Neural cell (in vitro differentiated cells): ENCODE measurements around the gene NETO1. TPM values are rescaled to one million over a fixed set of nuclear protein-coding genes. Genes with fewer than 3 reads are reported as not detected.
A peak's percentile ranks its signal among the peaks of the same experiment; 100 is the strongest.

ENCODE experiments used
- H2AFZ ChIP-seq: fragments of 200-600, 300-800 bp; sonication (generic), shearing (Covaris generic); 2 replicates; pipeline ENCODE4 v1.6.0; 2014; ENCODE audit warnings: low read depth, mild to moderate bottlenecking, antibody characterized with exemption, low read length, moderate library complexity
- H3F3A ChIP-seq: fragments of 200-600 bp; shearing (Covaris generic); 2 replicates; pipeline ENCODE4 v1.6.1; 2016; ENCODE audit warnings: mild to moderate bottlenecking, moderate library complexity, mixed read lengths, antibody characterized with exemption, low read length; ENCODE audit not compliant: insufficient read depth, poor library complexity, severe bottlenecking
- H3K27ac ChIP-seq: fragments of 200-600, 300-800 bp; sonication (generic), shearing (Covaris generic); 2 replicates; pipeline ENCODE4 v1.5.1; 2014; ENCODE audit warnings: mild to moderate bottlenecking, low read length, moderate library complexity
- H3K27me3 ChIP-seq: fragments of 300-800, 200-600 bp; sonication (generic), shearing (Covaris generic); 2 replicates; pipeline ENCODE4 v1.6.0; 2014; ENCODE audit warnings: mild to moderate bottlenecking, low read depth, low read length, moderate library complexity; ENCODE audit not compliant: insufficient read depth
- H3K36me3 ChIP-seq: fragments of 300-800, 200-600 bp; sonication (generic), shearing (Covaris generic); 2 replicates; pipeline ENCODE4 v1.5.1; 2014; ENCODE audit warnings: mild to moderate bottlenecking, antibody characterized with exemption, low read length, moderate library complexity; ENCODE audit not compliant: insufficient read depth
- H3K4me2 ChIP-seq: fragments of 300-800, 200-600 bp; sonication (generic), shearing (Covaris generic); 2 replicates; pipeline ENCODE4 v1.6.0; 2014; ENCODE audit warnings: mild to moderate bottlenecking, low read length
- H3K4me3 ChIP-seq: fragments of 300-800, 200-600 bp; sonication (generic), shearing (Covaris generic); 2 replicates; pipeline ENCODE4 v1.5.1; 2014; ENCODE audit warnings: mild to moderate bottlenecking, low read length, moderate library complexity
- H3K79me2 ChIP-seq: fragments of 200-600 bp; shearing (Covaris generic); replicated peaks from 2 replicates; pipeline ENCODE4 v1.6.0; 2014; ENCODE audit warnings: mild to moderate bottlenecking, low read length, moderate library complexity; ENCODE audit not compliant: insufficient read depth
- H3K9ac ChIP-seq: fragments of 300-800, 200-600 bp; sonication (generic), shearing (Covaris generic); 2 replicates; pipeline ENCODE4 v1.6.1; 2016; ENCODE audit warnings: mild to moderate bottlenecking, low read length, mixed read lengths
- H3K9me2 ChIP-seq: fragments of 200-600 bp; shearing (Covaris generic); 2 replicates; pipeline ENCODE4 v1.6.1; 2016; ENCODE audit warnings: mild to moderate bottlenecking, low read length, mixed read lengths; ENCODE audit not compliant: insufficient read depth
- H3K9me3 ChIP-seq: fragments of 200-600, 300-800 bp; sonication (generic), shearing (Covaris generic); 2 replicates; pipeline ENCODE4 v1.6.1; 2016; ENCODE audit warnings: mild to moderate bottlenecking, mixed run types, low read length, moderate library complexity, mixed read lengths
- H4K20me1 ChIP-seq: fragments of 200-600 bp; shearing (Covaris generic); 2 replicates; pipeline ENCODE4 v1.6.1; 2016; ENCODE audit warnings: mild to moderate bottlenecking, mixed run types; ENCODE audit not compliant: insufficient read depth
- CTCF ChIP-seq: fragments of 450-650 bp; IDR thresholded peaks from 2 replicates; pipeline ENCODE4 v1.5.1; 2014; ENCODE audit warnings: antibody characterized with exemption, mild to moderate bottlenecking, moderate library complexity; ENCODE audit not compliant: poor library complexity, severe bottlenecking
- EP300 ChIP-seq: fragments of 450-650 bp; conservative IDR thresholded peaks from 2 replicates; pipeline ENCODE4 v1.6.1; 2014; ENCODE audit warnings: antibody characterized with exemption, mild to moderate bottlenecking, moderate library complexity; ENCODE audit not compliant: poor library complexity, severe bottlenecking
- EZH2 ChIP-seq: fragments of 200-600, 300-800 bp; shearing (Covaris generic), sonication (generic); IDR thresholded peaks from 2 replicates; pipeline ENCODE4 v1.6.1; 2014; ENCODE audit warnings: antibody characterized with exemption, low read length, borderline replicate concordance, mild to moderate bottlenecking; ENCODE audit not compliant: insufficient read depth, poor library complexity, severe bottlenecking
- MXI1 ChIP-seq: fragments of 450-650 bp; conservative IDR thresholded peaks from 2 replicates; pipeline ENCODE4 v1.6.1; 2014; ENCODE audit warnings: antibody characterized with exemption, mild to moderate bottlenecking; ENCODE audit not compliant: poor library complexity, severe bottlenecking
- POLR2AphosphoS5 ChIP-seq: IDR thresholded peaks from 2 replicates; pipeline ENCODE4 v1.6.1; 2012
- RAD21 ChIP-seq: fragments of 450-650 bp; conservative IDR thresholded peaks from 2 replicates; pipeline ENCODE4 v1.6.1; 2014; ENCODE audit warnings: antibody characterized with exemption, mild to moderate bottlenecking, moderate library complexity
- REST ChIP-seq: IDR thresholded peaks from 2 replicates; pipeline ENCODE4 v1.6.1; 2012; ENCODE audit warnings: borderline replicate concordance
- SMC3 ChIP-seq: fragments of 450-650 bp; conservative IDR thresholded peaks from 2 replicates; pipeline ENCODE4 v1.6.1; 2014; ENCODE audit warnings: antibody characterized with exemption, mild to moderate bottlenecking, moderate library complexity; ENCODE audit not compliant: poor library complexity
- TAF1 ChIP-seq: IDR thresholded peaks from 2 replicates; pipeline ENCODE4 v1.6.1; 2012; ENCODE audit warnings: low read depth
- polyA plus RNA-seq: library from polyadenylated mRNA; depleted of rRNA; stranded (reverse); fragments of >200 nt; gene quantifications from 2 replicates; pipeline ENCODE4 v1.2.3, GENCODE V29; 2014

Gene NETO1
- polyA plus RNA-seq, 1 donor from 2014 or later, result 0.45 TPM

DNA sequence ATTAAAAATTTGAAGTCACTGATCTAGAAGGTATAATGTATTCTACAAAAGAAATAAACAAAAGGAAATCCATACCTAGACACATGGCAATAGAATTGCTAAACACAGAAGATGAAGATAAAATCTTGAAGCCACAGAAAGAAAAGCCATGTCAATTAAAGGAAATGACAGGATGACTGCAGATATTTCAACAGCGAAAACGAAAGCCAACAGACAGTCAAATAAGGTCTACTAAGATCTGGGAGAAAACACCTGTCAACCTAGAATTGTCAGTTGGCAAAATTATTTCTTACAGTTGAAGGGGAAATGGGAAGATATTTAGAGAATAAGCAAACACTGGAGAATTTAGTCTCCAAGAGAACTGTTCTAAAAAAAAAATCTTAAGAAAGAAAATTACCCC, 39.2 kb downstream of the NETO1 start:
- TF ChIP-seq SMC3, result no peak
- no peak for TF ChIP-seq MXI1
- no peak for TF ChIP-seq CTCF
- no peak for TF ChIP-seq RAD21
- TF ChIP-seq REST, result no peak
- TF ChIP-seq EZH2, result no peak
- TF ChIP-seq POLR2AphosphoS5, result peak; percentile 80
- peak; percentile 91 for TF ChIP-seq EP300
- TF ChIP-seq TAF1, result no peak
- H3K27ac ChIP-seq, result no peak overlapping the region

DNA sequence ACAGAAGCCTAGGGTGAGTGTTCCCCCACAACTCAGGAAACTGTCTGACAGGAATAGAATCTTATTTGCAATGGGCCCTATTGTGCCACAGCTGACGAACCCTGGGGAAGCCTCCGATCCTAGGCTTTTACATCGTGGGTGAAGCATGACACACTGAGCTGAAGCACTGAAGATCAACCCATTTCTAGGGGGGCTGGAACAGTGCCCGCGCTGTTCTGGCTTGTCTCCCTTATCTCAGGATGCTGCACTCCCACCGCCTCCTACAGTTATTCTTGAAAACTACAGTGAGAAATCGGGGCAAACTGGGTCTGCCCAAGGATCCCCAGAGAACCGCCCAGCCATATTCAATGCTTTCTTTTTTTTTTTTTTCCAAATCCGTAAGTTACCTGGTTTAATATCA, 41.1 kb downstream of the NETO1 start:
- H3K9me3 ChIP-seq, result no peaks in the 10 kb centered on the region
- no peaks in the 10 kb centered on the region for H3K79me2 ChIP-seq
- H3K9ac ChIP-seq, result no peak overlapping the region
- H3K4me3 ChIP-seq, result no peak overlapping the region
- no peak overlapping the region for H2AFZ ChIP-seq
- no peaks in the 10 kb centered on the region for H3K9me2 ChIP-seq
- no peak overlapping the region for H3K27ac ChIP-seq
- H3K27me3 ChIP-seq, result peaks cover 22% of the 10 kb centered on the region
- no peak overlapping the region for H3K4me2 ChIP-seq
- no peaks in the 10 kb centered on the region for H4K20me1 ChIP-seq
- TF ChIP-seq TAF1 (no peak), POLR2AphosphoS5 (no peak), EP300 (no peak), EZH2 (no peak), SMC3 (no peak), REST (no peak), RAD21 (no peak), CTCF (no peak), MXI1 (no peak)
- H3K36me3 ChIP-seq, result no peaks in the 10 kb centered on the region
- no peaks in the 10 kb centered on the region for H3F3A ChIP-seq

More for the DNA sequence above, 39.2 kb downstream of the NETO1 start:
- H3K9ac ChIP-seq, result no peak overlapping the region
- H2AFZ ChIP-seq, result no peak overlapping the region
- H3K4me3 ChIP-seq, result no peak overlapping the region
- no peaks in the 10 kb centered on the region for H3K79me2 ChIP-seq
- no peaks in the 10 kb centered on the region for H3K9me2 ChIP-seq
- no peak overlapping the region for H3K4me2 ChIP-seq
- H3K9me3 ChIP-seq, result no peaks in the 10 kb centered on the region
- H4K20me1 ChIP-seq, result no peaks in the 10 kb centered on the region
- H3F3A ChIP-seq, result no peaks in the 10 kb centered on the region
- H3K27me3 ChIP-seq, result peaks cover 23% of the 10 kb centered on the region
- H3K36me3 ChIP-seq, result no peaks in the 10 kb centered on the region
